GOT3 (cell line): ENCODE results near the gene G2E3.
"Not testable (repeated sequence)": the region's sequence is repeated elsewhere in the genome, so short reads cannot be mapped to it uniquely, and the experiment has no call there.

Experiments used
- DNase-seq: peaks from one replicate; lab custom pipeline; 2025; ENCODE audit warnings: mixed read lengths; lab: John Stamatoyannopoulos, UW

G2E3 gene

DNA sequence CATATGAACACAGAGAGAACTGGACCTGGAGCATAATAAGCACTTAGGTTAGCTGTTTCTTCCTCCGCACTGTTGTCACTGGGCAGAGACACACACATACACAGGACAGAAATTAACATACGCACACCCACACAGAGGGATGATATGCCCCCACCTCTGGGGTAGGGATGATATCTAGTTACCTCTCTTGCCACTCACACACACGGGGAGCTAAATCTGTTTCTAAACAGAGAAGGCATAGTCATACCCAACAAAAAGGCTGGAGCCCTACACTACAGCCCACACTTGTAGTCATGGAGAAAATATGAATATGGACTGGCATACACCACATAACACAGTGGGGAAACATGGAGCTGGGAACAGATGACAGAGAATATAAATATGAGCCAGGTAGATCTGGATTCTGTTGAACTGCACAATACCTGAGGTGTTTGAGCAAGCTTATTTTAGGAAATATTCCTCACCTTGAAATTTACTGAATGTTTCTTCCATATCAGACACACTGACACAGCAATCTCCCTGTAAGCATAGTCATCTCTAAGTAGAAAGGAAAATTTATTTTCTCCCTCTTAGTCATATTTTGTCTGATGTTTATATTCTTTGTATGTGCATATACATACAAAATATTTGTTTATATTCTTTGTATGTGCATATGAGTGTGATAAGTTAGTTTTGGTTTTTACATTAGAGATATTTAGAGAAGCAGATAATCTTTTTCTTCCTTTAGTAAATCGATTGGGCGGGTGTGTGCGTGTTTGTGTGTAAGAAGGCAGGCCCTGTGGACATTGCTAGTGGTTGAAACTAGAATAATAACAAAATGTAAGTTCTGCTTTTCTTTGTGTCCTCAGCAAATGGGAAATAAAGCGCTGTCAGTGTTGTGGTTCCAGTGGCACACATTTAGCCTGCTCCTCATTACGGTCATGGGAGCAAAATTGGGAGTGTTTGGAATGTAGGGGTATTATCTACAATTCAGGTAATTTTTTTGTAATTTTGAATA, 42.3 kb downstream of the G2E3 start:
- no peak for DNase-seq

GRCh38 chr14:30603402-30603801, 44.4 kb downstream of the G2E3 start:
- DNase-seq, result no peak

- DNase-seq, result not testable (repeated sequence)
Measured at GRCh38 chr14:30604696-30605095, 45.7 kb downstream of the G2E3 start.

DNA sequence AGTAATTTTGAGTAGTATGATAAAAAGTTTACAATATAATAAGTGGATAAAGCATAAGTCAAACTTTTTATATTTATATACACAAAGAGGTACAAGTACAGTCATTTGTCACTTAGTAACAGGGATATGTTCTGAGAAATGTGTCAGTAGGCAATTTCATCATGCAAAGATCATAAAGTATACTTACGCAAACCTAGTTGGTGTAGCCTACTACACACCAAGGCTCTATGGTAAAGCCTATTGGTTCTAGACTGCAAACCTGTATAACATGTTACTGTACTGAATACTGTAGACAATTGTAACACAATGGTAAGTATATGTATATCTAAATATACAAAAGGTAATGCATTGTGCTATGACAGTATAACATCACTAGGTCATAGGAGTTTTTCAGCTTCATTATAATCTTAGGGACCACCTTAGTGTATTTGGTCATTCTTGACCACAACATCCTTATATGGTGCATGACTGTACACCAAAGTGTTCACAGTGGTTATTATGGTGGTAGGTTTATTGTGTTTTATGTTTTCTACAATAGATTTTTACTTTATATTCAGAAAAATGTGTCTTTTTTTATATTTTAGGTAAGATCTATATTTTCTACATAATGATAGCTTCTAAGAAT, 48.3 kb downstream of the G2E3 start:
- DNase-seq, result no peak

GRCh38 chr14:30608533-30609006, 49.6 kb downstream of the G2E3 start:
- DNase-seq, result no peak

GRCh38 chr14:30610787-30611343, 51.9 kb downstream of the G2E3 start:
- DNase-seq, result no peak

DNA sequence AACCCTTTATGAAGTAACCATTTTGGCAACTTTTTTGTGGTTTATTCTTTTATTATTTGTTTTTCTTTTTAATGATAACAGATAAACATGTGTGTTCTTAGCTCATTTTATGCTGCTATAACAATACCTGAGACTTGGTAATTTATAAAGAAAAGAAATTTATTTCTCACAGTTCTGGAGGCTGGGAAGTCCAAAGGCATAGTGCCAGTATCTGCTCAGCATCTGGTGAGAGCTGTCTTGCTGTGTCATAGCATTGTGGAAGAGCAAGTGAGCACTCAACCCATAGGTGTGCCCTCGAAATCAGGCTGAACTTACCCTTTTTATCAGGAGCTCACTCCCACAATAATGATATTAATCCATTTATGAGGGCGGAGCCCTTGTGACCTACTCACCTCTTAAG, 55.2 kb downstream of the G2E3 start:
- DNase-seq, result no peak

DNA sequence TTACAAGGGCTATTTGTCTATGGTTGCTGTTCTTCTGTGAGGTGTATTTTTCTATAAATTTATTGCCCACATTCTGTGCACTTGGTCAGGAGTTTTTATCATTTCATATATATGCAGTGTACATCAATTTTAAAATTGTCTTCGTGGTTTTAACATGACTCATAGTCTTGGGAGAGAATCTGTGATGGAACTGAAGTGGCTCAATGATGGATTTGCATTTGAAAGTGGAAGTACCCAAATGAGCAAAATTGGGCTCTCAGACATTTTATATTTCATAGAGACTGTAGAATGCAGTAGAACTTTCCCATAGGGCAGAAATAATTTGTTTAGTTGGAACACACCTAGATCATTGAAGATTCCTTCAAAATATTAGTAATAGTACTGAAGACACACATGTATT, 61.2 kb downstream of the G2E3 start:
- DNase-seq, result no peak

DNA sequence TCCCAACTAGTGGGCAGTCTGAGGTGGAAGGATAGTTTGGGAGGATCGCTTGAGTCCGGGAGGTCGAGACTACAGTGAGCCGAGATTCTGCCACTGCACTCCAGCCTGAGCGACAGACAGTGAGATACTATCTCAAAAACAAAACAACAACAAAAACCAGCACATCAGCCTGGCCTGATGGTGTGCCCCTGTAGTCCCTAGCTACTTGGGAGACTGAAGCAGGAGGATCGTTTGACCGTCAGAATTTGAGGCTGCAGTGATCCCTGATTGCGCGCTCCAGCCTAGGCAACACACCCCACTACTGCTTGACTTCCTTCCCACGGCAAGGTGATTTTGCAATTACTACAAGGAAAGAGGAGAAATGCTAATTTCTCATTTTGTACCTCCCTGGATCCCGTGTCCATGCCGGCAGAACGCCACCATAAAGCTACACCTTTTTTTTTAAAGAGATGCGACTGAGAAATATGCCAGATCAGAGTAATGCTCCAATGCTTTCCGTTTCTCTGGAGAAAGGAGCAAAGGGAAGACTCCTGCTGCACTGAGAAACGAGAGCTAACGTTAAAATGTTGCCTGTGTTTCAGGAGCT, 62.5 kb downstream of the G2E3 start:
- no peak for DNase-seq

GRCh38 chr14:30621940-30622830, 63.2 kb downstream of the G2E3 start, which contains the start of gene SCFD1:
Gene SCFD1, plus strand, starts transcription at chr14:30622319. Its CDS starts 20 bp downstream, at chr14:30622339.
- peak; percentile 44 for DNase-seq

GRCh38 chr14:30623412-30624131, 64.6 kb downstream of the G2E3 start:
- no peak for DNase-seq

GRCh38 chr14:30624132-30624423, 65.1 kb downstream of the G2E3 start:
- DNase-seq, result no peak

- DNase-seq, result no peak
Measured at GRCh38 chr14:30625533-30625932, 66.6 kb downstream of the G2E3 start.

DNA sequence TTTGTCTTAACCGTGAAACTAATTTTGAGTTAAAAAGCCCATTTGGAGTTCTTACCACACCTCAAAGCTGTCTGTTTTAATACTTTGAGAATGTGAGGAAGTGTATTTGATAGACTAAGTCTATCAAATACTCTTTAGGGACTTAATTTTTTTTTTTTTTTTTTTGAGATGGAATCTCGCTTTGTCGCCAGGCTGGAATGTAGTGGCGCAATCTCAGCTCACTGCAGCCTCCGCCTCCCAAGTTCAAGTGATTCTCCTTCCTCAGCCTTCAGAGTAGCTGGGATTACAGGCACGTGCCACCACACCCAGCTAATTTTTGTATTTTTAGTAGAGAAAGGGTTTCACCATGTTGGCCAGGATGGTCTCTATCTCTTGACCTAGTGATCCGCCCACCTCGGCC, 70.5 kb downstream of the G2E3 start:
- DNase-seq, result not testable (repeated sequence)

GRCh38 chr14:30630248-30630647, 71.3 kb downstream of the G2E3 start:
- no peak for DNase-seq

GRCh38 chr14:30632730-30633129, 73.8 kb downstream of the G2E3 start:
- DNase-seq, result no peak

DNA sequence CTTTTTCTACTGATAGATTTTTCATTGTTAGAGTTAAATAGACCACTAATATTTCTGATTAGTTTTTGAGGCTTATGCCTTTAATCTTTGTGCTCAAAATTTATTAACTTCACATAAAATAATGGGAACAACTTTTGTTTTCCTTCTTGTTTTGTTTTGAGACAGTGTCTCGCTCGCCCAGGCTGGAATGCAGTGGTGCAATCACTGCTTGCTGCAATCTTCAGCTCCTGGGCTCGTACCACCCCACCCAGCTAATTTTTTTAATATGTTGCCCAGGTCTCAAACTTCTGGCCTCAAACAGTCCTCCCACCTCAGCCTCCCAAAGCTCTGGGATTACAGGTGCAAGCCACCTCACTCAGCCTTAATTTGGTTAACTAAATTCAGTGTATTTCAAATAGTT, 80.0 kb downstream of the G2E3 start:
- DNase-seq, result no peak

- no peak for DNase-seq
Measured at GRCh38 chr14:30641207-30641606, 82.2 kb downstream of the G2E3 start.

DNA sequence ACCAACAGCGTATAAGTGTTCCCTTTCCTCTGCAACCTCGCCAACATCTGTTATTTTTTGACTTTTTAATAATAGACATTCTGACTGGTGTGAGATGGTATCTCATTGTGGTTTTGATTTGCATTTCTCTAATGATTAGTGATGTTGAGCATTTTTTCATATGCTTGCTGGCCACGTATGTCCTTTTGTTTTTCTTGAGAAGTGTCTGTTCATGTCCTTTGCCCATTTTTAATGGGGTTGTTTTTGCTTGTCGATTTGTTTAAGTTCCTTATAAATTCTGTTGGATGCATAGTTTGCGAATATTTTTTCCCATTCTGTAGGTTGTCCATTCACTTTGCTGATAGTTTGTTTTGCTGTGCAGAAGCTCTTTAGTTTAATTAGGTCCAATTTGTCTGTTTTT, 85.5 kb downstream of the G2E3 start:
- not testable (repeated sequence) for DNase-seq

GRCh38 chr14:30645600-30645999, 86.6 kb downstream of the G2E3 start:
- DNase-seq, result no peak

- DNase-seq, result no peak
Measured at GRCh38 chr14:30648471-30648870, 89.5 kb downstream of the G2E3 start.
